Left forelimb (tissue), 1 donor: ENCODE measurements around the gene ALG3.
"Not testable (repeated sequence)": the region's sequence is repeated elsewhere in the genome, so short reads cannot be mapped to it uniquely, and the experiment has no call there.

Experiments used
- DNase-seq: peaks from one replicate; pipeline ENCODE4 v3.0.0-alpha.2; 2018; ENCODE audit warnings: low spot score

The ALG3 gene

DNA sequence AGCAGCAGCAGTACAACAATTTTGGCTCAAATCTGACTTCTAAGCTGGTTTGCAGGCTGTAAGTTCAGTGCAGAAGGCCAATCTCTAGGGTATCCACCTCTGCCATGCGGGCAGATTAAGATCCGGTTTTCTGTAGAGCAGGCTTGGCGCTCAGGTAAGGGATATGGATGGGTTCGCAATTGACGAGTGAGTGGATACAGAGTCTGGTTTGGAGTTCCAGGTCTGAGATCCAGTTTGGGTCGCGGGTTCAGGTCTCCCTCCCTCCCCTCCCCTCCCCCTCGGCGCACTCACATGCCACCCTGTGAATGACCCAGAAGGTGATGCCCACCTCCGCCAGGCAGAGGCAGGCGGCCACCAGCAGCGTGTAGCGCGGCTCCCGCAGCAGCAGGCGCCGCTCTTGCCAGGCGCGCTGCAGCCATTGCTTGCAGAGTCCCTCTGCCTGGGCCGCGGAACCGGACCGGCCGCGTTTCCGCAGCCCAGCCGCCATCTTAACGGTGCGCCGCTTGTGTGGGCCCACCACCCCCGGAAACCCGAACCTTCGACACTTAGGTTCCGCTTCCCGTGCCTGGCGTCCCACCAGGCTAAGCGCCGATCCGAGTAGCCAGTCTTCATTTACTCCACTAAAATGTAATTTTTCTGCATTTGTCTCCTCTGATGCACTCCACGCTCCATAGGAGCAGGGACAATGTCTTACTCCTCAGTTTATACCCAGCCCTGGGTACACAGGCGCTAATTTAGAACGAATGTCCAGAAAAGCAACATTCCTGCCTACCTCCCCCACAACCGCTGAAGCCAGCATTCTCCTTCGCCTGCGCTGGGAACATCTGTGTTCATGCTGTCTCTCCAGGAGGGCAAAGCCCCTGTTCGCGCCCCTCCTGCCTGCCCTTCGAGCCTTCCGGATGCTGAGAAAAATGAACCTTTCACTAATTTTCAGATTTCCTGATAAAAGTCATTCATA lies at the start of gene ALG3:
Gene ALG3, minus strand, starts transcription at position 509 of the 958 bp plus-strand sequence. Its CDS starts 22 bp downstream, at position 487.
- DNase-seq = peak; percentile 92

DNA sequence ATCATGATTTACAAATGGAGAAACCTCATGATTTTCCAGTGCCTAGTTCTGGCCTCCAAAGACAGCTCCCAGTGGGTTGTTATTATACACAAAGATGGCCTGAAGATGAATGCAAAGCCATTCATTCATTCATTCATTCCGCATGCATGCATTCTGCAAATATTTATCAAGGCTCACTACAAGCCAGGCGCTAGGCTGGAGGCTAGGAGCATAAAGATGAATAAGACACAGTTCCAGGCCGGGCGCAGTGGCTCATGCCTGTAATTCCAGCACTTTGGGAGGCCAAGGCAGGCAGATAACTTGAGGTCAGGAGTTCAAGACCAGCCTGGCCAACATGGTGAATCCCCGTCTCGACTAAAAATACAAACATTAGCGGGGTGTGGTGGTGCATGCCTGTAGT lies 47.9 kb upstream of the ALG3 start:
- no peak for DNase-seq

DNA sequence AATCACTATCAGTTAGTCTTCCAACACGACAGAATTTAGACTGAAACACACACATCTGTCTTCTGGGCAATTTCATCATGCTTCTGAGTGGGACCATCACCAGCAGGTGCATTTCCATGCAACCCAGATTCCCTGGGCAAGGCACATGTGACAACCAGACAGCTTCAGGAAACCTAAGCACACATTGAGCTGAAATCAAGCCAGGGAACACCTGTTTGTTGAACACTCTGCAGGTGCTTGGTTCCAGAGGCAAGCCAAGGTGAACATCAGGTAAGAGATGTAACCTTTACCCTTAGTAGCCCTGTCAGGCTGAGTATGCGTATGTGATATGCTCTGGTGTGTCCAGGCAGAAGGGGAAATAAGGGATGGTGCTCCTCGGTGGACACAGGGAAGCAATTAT lies 47.0 kb upstream of the ALG3 start:
- no peak for DNase-seq

DNA sequence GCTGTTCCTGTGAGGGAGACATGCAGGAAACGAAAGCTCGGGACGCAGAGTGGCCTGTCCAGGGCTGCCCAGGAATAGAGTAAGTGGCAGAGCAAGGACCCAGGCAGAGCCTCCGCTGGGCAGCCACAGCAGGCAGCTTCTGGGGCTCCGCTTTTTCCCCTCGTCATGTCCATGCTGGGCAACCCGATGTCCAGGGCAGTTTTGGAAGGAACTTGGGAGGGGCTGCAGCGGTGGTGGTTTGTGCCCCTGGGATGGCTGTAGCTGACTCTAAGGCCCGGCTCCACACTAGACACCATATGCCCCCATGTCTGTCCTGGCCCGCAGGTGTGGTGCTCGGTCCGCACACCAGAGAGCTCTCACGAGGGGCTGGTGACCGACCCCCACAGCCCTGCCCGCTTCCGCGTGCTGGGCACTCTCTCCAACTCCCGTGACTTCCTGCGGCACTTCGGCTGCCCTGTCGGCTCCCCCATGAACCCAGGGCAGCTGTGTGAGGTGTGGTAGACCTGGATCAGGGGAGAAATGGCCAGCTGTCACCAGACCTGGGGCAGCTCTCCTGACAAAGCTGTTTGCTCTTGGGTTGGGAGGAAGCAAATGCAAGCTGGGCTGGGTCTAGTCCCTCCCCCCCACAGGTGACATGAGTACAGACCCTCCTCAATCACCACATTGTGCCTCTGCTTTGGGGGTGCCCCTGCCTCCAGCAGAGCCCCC lies 43.1 kb upstream of the ALG3 start:
- DNase-seq = no peak

DNA sequence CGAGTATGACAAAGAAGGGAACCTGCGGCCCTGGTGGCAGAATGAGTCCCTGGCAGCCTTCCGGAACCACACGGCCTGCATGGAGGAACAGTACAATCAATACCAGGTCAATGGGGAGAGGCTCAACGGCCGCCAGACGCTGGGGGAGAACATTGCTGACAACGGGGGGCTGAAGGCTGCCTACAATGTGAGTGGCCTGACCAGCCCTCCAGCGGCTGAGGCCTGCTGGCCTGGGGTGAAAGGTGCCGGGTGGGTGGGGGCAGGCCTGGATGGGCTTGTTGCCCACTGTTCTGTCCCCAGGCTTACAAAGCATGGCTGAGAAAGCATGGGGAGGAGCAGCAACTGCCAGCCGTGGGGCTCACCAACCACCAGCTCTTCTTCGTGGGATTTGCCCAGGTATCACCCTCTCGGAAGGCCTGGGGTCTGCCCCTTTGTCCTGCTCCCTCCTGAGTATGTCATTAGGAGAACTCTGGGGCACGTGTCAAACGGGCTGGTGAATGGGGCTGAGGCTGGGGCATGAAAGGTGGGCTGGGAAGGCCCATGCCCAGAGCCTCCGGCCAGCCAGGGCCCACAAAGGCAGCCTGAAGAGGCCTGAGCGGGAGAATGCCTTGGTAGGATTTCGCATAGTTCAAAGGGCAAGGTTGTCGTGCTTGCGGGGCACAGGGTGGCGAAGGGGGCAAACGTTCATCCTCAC lies 42.4 kb upstream of the ALG3 start:
- no peak for DNase-seq

DNA sequence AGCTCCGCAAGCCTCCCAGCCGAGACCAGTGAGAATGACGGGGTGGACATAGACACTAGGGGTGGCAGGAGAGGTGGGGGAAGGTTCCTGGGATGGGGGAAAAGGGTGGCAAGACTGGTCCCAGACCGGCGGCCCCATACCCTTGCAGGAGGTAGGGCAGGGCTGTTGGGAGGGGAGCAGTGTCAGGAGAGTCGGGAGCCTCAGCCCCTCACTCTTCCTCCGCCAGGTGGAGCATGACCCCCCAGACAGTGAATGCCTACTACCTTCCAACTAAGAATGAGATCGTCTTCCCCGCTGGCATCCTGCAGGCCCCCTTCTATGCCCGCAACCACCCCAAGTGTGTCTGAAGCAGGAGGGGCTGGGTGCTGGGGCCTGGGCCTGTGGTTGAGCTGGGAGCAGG lies 41.6 kb upstream of the ALG3 start:
- no peak for DNase-seq

DNA sequence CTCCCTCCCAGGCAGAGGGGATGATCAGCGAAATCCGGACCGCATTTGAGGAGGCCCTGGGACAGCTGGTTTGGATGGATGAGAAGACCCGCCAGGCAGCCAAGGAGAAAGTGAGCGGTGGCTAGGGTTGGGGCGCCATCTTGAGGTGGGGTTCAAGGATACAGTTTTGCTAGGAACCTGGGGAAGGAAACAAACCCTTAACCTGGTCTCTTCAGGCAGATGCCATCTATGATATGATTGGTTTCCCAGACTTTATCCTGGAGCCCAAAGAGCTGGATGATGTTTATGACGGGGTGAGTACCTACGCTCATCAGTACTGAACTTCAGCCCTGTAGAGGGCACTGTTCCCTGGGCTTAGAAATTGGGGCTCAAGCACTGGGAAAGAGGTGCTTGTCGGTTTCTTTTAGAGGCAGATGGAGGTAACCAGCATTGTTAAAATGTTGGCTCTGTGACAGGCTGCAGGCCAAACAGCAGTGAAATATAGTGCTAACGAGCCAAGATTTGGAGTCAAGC lies 40.7 kb upstream of the ALG3 start:
- DNase-seq = no peak

DNA sequence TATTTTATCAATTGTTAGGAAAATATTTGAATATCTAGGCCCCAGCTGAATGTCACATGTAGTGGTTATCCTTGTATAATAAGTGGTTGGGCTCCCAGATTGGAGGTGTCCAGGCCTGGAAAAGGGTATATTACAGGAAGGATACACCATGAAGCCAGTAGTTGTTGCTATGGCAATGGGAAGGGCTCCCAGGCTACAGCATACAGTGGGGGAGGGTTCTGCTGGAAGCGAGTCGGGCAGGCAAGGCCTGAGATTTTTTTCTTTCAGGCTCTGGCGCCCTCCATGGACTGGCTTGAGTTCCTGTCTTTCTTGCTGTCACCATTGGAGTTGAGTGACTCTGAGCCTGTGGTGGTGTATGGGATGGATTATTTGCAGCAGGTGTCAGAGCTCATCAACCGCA lies 35.9 kb upstream of the ALG3 start:
- DNase-seq = peak; percentile 78

DNA sequence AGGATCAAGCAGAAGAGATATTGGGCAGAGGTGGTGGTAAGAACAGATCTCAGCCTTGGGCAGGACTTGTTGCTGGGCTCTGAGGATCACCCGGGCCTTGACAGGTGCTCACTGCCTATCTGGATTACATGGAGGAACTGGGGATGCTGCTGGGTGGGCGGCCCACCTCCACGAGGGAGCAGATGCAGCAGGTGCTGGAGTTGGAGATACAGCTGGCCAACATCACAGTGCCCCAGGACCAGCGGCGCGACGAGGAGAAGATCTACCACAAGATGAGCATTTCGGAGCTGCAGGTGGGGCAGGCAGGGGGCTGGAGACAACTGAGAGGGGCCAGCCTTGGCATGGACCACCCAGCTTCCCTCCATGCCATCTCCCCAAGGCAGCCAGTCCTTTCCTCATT lies 34.9 kb upstream of the ALG3 start:
- no peak for DNase-seq

DNA sequence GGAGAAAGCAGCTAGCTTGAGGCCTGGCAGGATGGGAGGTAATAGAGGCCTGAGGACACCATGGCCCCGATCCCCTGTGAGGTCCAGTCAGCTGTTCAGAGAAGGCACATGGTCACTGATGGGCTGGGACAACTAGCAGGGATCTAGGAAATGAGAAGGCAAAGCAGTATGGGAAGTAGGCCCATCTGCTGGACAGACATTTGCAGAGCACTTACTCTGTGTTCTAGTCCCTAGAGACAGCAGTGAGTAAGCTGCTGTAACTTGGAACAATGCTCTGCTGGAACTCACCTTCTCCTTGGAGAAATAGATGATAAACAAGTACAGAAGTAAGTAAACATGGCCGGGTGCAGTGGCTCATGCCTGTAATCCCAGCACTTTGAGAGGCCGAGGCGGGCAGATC lies 34.2 kb upstream of the ALG3 start:
- no peak for DNase-seq

DNA sequence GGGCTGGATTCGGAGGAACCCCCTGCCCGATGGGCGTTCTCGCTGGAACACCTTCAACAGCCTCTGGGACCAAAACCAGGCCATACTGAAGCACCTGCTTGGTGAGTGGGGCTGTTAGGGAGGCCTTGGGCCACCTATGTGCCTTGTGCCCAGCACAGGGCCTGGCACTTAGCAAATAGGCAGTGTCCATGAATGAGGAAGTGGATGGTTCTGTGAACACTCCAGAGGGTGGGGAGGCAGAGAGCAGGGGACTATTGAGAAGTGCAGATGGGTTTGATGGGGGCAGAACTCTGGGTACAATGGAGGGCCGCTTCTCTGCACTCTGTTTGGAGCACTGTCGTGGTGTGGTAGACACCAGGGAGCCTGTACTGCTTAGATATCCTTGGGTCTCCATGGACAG lies 28.6 kb upstream of the ALG3 start:
- no peak for DNase-seq

DNA sequence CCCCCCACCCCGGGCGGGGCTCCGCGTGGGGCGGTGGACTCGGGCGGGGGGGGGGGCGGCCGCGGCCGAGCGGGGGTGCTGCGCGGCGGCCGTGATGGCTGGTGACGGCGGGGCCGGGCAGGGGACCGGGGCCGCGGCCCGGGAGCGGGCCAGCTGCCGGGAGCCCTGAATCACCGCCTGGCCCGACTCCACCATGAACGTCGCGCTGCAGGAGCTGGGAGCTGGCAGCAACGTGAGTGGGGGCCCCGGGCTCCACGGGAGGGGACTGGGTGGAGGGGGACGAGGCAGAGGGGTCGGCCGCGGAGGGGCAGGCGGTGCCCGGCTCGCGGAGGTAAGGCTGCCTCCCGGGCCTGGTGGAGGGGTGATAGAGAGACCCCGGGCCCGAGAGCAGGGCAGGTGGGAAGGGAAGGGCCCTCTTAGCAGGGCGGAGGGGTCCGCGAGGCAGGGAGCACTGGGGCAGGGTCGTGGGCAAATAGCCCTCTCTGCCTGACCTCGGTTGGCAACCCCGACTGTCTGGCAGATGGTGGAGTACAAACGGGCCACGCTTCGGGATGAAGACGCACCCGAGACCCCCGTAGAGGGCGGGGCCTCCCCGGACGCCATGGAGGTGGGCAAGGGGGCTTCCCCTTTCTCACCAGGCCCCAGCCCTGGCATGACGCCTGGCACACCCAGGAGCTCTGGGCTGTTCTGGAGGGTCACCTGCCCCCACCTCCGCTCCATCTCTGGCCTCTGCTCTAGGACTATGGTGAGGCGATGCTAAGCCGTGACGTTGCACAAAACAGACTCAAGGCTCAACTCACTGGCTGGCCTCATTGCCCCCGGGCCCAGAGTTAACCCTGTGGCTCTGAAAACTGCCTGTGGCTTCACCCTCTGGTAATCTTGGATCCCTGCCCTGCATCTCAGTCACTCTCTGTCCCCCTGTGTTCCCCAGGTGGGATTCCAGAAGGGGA lies 27.5 kb upstream of the ALG3 start, which contains the start of gene ECE2:
Gene ECE2, plus strand, starts transcription at position 62 of the 950 bp plus-strand sequence. Its CDS starts 132 bp downstream, at position 194.
- DNase-seq = no peak

DNA sequence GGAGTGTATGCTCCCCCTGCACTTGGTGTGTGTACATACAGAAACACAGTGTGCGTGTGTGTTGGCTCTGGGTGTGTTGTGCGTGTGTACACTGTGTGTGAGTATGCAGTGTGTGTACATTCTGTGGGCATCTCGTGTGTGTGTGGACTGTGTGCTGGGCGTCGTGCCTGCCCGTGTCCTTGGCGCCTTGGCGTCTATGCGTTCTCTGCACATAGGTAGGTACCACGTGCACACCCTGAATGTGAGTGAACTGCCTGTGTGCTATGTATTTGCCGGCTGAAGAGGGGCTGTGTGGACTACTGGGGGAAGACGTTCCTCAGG lies 26.6 kb upstream of the ALG3 start:
- no peak for DNase-seq

DNA sequence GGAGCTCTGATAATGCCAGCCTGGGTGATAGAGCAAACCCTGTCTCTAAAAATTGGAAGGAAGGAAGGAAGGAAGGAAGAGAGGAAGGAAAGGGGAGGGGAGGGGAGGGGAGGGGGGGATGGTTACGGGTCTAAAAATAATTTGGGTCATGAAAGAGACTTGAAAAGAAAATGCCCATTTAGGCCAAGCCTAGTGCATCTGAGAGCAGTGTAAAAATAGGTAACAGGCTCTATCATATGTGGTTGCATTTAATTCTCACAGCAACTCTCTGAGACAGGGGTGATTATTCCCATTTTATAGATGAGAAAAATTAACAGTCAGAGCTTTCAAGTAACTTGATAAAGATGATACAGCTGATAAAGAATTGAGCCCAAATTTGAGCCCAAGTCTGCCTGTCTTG lies 23.5 kb upstream of the ALG3 start:
- DNase-seq = no peak

DNA sequence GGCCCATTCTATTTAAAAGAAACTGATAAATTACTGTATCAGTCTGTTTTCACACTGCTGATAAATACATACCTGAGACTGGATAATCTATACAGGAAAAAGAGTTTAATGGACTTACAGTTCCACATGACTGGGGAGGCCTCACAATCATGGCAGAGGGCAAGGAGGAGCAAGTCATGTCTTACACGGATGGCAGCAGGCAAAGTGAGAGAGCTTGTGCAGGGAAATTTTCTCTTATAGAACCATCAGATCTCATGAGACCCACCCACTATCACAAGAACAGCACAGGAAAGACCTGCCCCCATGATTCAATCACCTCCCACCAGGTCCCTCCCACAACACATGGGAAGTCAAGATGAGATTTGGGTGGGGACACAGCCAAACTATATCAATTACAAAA lies 18.5 kb upstream of the ALG3 start:
- not testable (repeated sequence) for DNase-seq

DNA sequence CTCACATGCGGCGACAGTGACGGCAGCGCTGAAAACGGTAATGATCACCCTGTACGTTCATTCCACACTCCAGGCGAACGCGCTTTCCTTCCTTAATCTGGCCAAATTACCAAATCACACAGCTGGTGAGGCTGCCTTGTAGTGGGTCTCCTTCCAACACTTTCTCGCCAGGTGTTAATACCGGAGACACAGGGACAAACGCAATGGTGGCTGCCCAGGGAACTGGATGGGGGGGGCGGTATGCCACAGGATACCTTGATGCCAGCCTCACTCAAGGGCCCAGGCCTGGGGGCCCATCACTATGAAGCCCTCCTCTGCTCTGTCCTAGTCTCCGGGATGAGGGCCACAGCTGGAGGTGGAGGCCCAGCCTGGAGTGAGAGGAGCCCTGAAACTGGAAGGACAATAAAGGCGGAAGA lies 14.0 kb upstream of the ALG3 start:
- no peak for DNase-seq

DNA sequence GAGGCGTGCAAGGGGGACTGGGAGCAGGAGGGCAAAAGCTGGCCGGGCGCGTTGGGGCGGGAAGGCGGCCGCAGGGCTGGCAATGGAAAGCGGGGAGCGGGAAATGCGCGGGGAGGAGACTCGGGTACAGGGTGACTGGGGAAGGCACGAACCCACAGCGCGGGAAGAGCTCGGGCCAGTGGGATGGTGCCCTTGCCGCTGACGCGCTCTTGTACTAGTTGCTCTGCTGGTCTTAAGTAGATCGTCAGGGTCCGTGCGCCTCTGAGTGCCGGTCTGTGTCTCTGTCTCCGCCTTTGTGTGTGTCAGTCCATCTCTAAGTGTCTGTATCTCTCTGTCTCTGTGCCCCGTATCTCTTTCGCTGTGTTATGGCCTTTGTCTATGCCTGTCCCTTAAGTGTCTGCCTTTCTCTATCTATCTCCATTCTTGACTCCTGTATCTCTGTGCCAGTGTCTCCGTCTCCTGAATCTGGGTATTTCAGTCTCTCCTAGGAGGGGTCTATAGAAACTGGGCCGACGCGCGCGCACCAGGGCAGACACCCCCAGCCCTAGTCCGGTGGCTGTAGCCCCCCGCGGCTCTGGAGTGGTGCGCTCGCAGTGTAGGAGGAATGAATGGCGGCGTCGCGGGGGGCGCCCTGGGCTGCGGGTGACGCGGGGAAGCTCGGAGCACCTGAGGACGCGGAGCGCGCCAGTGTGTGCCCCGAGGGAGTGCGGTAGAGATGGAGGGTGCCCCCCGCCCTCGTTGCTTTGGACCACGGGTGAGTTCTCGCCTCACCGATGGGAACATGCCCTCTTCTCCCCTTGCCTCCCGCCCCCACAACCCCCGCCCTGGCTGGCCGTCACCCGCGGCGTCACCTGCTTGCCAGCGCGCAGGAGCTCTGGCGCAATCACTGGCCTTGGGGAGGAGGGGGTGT lies 13.3 kb upstream of the ALG3 start:
- no peak for DNase-seq

DNA sequence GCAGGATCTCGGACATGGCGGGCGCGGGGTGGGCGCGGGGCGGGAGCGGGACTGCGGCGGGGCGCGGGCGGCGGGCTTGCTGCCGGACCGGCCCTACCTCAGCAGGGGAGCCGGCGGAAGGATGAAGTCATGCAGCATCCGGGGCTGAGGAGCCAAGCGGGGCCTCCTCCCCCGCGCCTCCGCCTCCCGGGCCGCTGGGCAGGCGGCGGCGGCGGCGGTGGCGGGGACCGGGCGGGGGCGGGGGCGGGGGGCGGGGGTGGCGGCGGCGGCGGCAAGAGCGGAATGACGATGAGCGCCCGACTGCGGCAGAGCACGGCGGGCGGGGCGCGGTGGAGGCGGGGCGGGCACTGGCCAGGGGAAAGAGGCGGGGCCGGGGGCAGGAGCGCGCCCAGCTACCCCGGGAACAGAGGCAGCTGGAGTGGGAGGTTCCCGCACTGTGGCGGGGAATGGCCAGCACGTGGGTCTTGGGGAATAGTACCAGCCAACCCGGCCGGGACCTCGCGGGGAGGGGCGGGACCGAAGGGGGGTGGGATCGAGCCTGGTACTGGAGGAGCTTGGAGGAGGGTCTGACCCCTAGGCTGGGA lies 12.6 kb upstream of the ALG3 start, which contains the start of gene CAMK2N2:
Gene CAMK2N2, minus strand, starts transcription at position 284 of the 584 bp plus-strand sequence. Its CDS starts 268 bp downstream, at position 16.
- no peak for DNase-seq

DNA sequence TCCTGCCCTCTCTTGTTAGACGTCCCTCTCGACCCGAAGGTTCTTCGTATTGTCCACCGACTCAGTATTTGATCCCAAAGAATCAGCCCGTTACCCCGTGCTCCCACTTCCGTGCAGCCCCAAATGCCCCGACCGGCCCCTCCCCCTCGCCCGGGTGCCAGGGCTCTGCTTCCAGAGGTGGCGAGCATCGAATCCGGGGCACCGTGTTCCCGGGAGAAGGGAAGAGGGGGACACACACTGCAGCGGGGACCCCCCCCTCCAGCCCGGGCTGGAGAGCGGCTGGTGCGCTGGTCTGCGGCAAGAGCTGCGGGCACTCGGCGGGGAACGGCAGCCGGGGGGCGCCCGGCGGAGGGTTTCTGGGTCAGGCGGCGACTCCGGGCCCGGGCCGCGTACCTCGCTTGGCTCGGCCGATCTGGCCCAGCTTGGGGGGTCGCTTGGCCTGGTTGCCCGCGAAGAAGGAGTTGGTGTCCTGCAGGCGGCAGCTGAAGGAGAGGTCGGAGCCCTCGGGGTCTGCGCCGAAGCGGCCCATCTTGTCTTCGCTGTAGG lies 12.0 kb upstream of the ALG3 start:
- no peak for DNase-seq
